Cardiac muscle cell (in vitro differentiated cells and primary cell): ENCODE results near the gene RASAL3. TPM values are rescaled to one million over a fixed set of nuclear protein-coding genes. Genes with fewer than 3 reads are reported as not detected.

Experiments used
- DNase-seq, 2 donors: peaks; one replicate each; pipeline versions ENCODE4 v3.0.0 to v3.0.0-alpha.2; 2010 to 2017; ENCODE audit warnings: low read depth in 1 of 2, low spot score in 1 of 2
- H3K27ac ChIP-seq: fragments of 200-600 bp; sonication (generic); 2 replicates; pipeline ENCODE4 v1.5.1; 2016
- H3K27me3 ChIP-seq: fragments of 200-600 bp; sonication (generic); 2 replicates; pipeline ENCODE4 v1.6.0; 2016; ENCODE audit warnings: control low read depth
- H3K36me3 ChIP-seq: fragments of 200-600 bp; sonication (generic); 2 replicates; pipeline ENCODE4 v1.5.1; 2016; ENCODE audit warnings: control low read depth
- H3K4me1 ChIP-seq: fragments of 200-600 bp; sonication (generic); 2 replicates; pipeline ENCODE4 v1.8.1; 2017; ENCODE audit warnings: low read depth, mild to moderate bottlenecking, mixed run types
- H3K4me3 ChIP-seq: fragments of 200-600 bp; sonication (generic); 2 replicates; pipeline ENCODE4 v1.5.1; 2016; ENCODE audit warnings: mild to moderate bottlenecking
- H3K9me3 ChIP-seq: fragments of 200-600 bp; sonication (generic); 2 replicates; pipeline ENCODE4 v1.5.1; 2017; ENCODE audit warnings: low read depth, mild to moderate bottlenecking, control low read depth
- polyA plus RNA-seq: library from polyadenylated mRNA; unstranded; fragments of >200 nt; fragmentation: Nextera tagmentation; extraction: Ambion mirVana; gene quantifications from 2 replicates; pipeline ENCODE4 v1.2.1, GENCODE V29; 2016
- total RNA-seq: library from RNA; depleted of rRNA; stranded (reverse); fragments of >200 nt; gene quantifications from 2 replicates; pipeline ENCODE4 v1.2.3, GENCODE V29; 2016
- TF ChIP-seq, protein P1 (sequence below): IDR thresholded peaks from 2 replicates; pipeline ENCODE4 v1.5.1; 2012; ENCODE audit warnings: low read depth, mild to moderate bottlenecking, low read length

RASAL3 gene
- total and polyA plus RNA-seq, 2 experiments from 2014 or later: not detected

DNA sequence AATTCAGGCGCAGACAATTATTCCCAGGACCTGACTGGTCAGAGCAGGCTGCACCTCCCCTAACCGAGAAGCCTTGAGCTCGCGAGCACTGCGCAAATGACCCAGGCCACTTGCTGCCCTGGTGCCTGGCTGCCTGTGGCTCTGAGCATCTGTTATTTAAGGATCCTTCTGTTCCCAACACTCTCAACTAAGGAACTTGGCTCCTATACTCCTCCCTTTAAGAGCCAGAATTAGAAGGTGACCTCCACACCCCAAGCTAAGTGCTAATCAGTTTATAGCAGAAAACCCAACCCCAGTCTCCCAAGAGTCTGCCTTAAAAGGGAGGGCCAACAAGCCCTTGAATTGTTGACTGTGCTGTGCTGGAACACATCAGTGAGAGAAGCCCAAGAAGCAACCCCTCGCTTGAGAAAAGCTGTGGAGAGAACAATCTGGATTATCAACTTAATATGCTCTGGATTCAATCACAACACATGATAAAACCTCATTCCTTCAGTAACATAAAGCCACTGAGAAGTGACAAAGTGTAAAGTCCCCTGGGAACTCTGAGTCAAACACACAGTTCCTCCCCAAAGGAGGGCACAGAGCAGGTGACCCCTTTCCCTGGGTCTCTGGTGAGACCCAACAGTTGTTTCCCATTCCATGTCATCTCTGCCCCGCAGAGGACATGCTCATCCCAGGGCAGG lies 60.1 kb downstream of the RASAL3 start:
- Histone ChIP-seq H3K27me3 (no peaks in the 10 kb centered on the region), H3K4me1 (peaks cover 44% of the 10 kb centered on the region), H3K4me3 (no peak overlapping the region), H3K36me3 (peaks cover 18% of the 10 kb centered on the region), H3K27ac (peak overlapping the region; percentile 98), H3K9me3 (no peaks in the 10 kb centered on the region)
- peak in 1 of 2 donors; percentile 76 for DNase-seq
- TF ChIP-seq, protein P1, sequence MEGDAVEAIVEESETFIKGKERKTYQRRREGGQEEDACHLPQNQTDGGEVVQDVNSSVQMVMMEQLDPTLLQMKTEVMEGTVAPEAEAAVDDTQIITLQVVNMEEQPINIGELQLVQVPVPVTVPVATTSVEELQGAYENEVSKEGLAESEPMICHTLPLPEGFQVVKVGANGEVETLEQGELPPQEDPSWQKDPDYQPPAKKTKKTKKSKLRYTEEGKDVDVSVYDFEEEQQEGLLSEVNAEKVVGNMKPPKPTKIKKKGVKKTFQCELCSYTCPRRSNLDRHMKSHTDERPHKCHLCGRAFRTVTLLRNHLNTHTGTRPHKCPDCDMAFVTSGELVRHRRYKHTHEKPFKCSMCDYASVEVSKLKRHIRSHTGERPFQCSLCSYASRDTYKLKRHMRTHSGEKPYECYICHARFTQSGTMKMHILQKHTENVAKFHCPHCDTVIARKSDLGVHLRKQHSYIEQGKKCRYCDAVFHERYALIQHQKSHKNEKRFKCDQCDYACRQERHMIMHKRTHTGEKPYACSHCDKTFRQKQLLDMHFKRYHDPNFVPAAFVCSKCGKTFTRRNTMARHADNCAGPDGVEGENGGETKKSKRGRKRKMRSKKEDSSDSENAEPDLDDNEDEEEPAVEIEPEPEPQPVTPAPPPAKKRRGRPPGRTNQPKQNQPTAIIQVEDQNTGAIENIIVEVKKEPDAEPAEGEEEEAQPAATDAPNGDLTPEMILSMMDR: no peak

DNA sequence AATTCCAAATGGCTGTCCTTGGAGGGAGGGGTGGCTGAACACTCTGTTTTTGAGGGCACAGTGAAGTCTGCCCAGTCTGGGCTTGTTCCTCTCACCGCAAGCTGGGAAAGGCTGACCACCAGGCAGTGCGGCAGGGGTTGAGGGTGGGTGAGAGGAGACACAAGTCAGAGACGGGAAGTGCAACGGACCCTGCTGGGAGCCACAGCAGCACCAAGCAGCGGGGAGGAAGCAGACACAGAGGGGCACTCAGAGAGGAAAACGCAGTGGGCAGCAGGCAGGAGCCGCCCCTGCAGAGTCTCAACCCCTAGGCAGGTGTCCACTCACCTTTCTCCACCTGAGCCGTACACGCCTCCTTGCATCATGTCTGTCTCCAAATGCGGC lies 61.2 kb downstream of the RASAL3 start:
- peak overlapping the region; percentile 98 for H3K27ac ChIP-seq
- H3K4me1 ChIP-seq: peaks cover 44% of the 10 kb centered on the region
- H3K4me3 ChIP-seq: no peak overlapping the region
- no peak for DNase-seq
- H3K27me3 ChIP-seq: no peaks in the 10 kb centered on the region
- no peaks in the 10 kb centered on the region for H3K9me3 ChIP-seq
- peaks cover 25% of the 10 kb centered on the region for H3K36me3 ChIP-seq
- TF ChIP-seq, protein P1: no peak

DNA sequence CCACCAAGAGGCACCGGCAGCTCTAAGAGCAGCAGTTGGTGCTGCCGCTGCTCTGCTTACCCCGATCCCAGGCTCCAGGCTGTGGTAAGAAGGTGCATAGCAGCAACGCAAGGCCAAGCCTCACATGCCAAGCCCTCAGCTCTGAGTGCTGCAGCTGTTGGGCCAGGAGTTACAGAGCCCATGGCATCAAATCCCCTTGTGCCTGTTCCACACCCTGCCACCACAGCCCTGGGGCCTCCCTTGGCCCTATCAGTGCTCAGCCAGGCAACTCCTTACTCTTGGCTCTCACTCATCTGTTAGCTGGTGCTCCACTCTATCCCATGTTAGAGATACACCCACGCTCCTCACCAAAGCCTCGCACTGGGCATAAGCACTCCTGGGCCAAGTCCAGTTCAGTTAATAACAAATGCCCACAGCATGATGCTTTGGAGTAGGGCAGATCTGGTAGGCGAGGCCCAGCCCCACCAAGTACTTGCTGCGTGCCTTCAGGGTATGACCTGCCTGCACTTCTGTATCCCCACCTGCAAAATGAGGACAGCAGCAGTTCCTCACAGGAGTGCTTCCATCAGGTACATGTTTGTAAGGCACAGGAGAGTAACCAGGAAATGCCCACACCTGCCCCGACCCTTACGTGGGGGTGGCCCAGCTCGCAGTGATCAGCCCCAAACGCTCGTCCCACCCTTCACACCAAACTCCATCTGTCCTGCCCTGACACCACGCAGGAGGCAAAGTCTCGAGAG lies 61.8 kb downstream of the RASAL3 start:
- no peak overlapping the region for H3K4me3 ChIP-seq
- no peaks in the 10 kb centered on the region for H3K9me3 ChIP-seq
- peak overlapping the region; percentile 98 for H3K27ac ChIP-seq
- H3K4me1 ChIP-seq: peaks cover 44% of the 10 kb centered on the region
- TF ChIP-seq, protein P1: no peak
- H3K36me3 ChIP-seq: peaks cover 29% of the 10 kb centered on the region
- H3K27me3 ChIP-seq: no peaks in the 10 kb centered on the region
- DNase-seq: no peak

Other genes with a start within 250 kb of the RASAL3 start
- gene EPHX3, start 232.1 kb downstream of the RASAL3 start, total RNA-seq: 0.70 and 1.9 TPM in 2 replicates
- 4.0 and 4.6 TPM in 2 replicates for gene EPHX3, start 232.1 kb downstream of the RASAL3 start, polyA plus RNA-seq
- gene BRD4, start 132.0 kb downstream of the RASAL3 start, total RNA-seq: 25.9 and 42.5 TPM in 2 replicates
- gene BRD4, start 132.0 kb downstream of the RASAL3 start, polyA plus RNA-seq: 86.1 and 109 TPM in 2 replicates
- 16.3 and 34.5 TPM in 2 replicates for gene AKAP8, start 84.8 kb downstream of the RASAL3 start, total RNA-seq
- gene AKAP8, start 84.8 kb downstream of the RASAL3 start, polyA plus RNA-seq: 17.8 and 24.1 TPM in 2 replicates
- gene AKAP8L, start 45.6 kb downstream of the RASAL3 start, total RNA-seq: 207 and 410 TPM in 2 replicates
- 235 and 328 TPM in 2 replicates for gene AKAP8L, start 45.6 kb downstream of the RASAL3 start, polyA plus RNA-seq
- gene WIZ, start 14.6 kb downstream of the RASAL3 start, total RNA-seq: 60.4 and 82.7 TPM in 2 replicates
- 40.3 and 45.9 TPM in 2 replicates for gene WIZ, start 14.6 kb downstream of the RASAL3 start, polyA plus RNA-seq
- not detected in 2 replicates for gene PGLYRP2, start 15.0 kb upstream of the RASAL3 start, total RNA-seq
- not detected in 2 replicates for gene PGLYRP2, start 15.0 kb upstream of the RASAL3 start, polyA plus RNA-seq
- not detected in 2 replicates for gene CYP4F22, start 44.0 kb upstream of the RASAL3 start, total RNA-seq
- not detected in 2 replicates for gene CYP4F22, start 44.0 kb upstream of the RASAL3 start, polyA plus RNA-seq
- gene CYP4F8, start 150.7 kb upstream of the RASAL3 start, total RNA-seq: not detected in 2 replicates
- gene CYP4F8, start 150.7 kb upstream of the RASAL3 start, polyA plus RNA-seq: not detected in 2 replicates
- not detected in 2 replicates for gene CYP4F3, start 176.4 kb upstream of the RASAL3 start, total RNA-seq
- gene CYP4F3, start 176.4 kb upstream of the RASAL3 start, polyA plus RNA-seq: not detected in 2 replicates
- gene CYP4F12, start 208.5 kb upstream of the RASAL3 start, total RNA-seq: not detected in 2 replicates
- gene CYP4F12, start 208.5 kb upstream of the RASAL3 start, polyA plus RNA-seq: not detected in 2 replicates